Thoracic aorta (tissue), 2 donors: ENCODE results near the gene MUC5AC. TPM values are rescaled to one million over a fixed set of nuclear protein-coding genes. Genes with fewer than 3 reads are reported as not detected.
"Not testable (repeated sequence)": the region's sequence is repeated elsewhere in the genome, so short reads cannot be mapped to it uniquely, and the experiment has no call there.

Experiments
- ATAC-seq: fragments of 150-250 bp; one replicate; pipeline ENCODE4 v1.8.0; 2017; ENCODE audit warnings: low read depth; ENCODE audit not compliant: insufficient number of reproducible peaks, low FRiP score
- DNase-seq: peaks from one replicate; pipeline ENCODE4 v3.0.0-alpha.2; 2020; ENCODE audit warnings: low spot score
- H3K27ac ChIP-seq, 2 donors: fragments of 200-600 bp; sonication (generic); 1 replicate in 1 of 2; 2 replicates in 1 of 2; pipeline ENCODE4 v1.5.1; 2016; ENCODE audit warnings: mild to moderate bottlenecking in 2 of 2, moderate library complexity in 2 of 2
- H3K27me3 ChIP-seq: fragments of 200-600 bp; sonication (generic); replicated peaks from 2 replicates; pipeline ENCODE4 v1.6.0; 2016; ENCODE audit warnings: mild to moderate bottlenecking; ENCODE audit not compliant: insufficient read depth
- H3K36me3 ChIP-seq: fragments of 200-600 bp; sonication (generic); one replicate; pipeline ENCODE4 v1.5.1; 2016
- H3K4me1 ChIP-seq, 2 donors: fragments of 200-600 bp; sonication (generic); 1 replicate in 1 of 2; 2 replicates in 1 of 2; pipeline versions ENCODE4 v1.5.1 to v1.6.0; 2016; ENCODE audit warnings: low read depth in 2 of 2, mild to moderate bottlenecking in 1 of 2; ENCODE audit not compliant: control insufficient read depth in 1 of 2
- H3K4me3 ChIP-seq: fragments of 200-600 bp; sonication (generic); 2 replicates; pipeline ENCODE4 v1.5.1; 2016; ENCODE audit warnings: mild to moderate bottlenecking
- H3K9me3 ChIP-seq: fragments of 200-600 bp; sonication (generic); 2 replicates; pipeline ENCODE4 v1.5.1; 2016
- total RNA-seq, 2 donors: library from RNA; depleted of rRNA; stranded (reverse); fragments of >200 nt; gene quantifications; one replicate each; pipeline versions ENCODE4 v1.1.0 to v1.2.3, GENCODE V29; 2016
- TF ChIP-seq, protein P1 (sequence below): fragments of 200-600 bp; sonication (generic); IDR thresholded peaks from one replicate; pipeline ENCODE4 v1.5.1; 2019; ENCODE audit warnings: antibody characterized with exemption

The MUC5AC gene
- total RNA-seq, 2 donors from 2014 or later: 45.9 TPM; not detected in 1

DNA sequence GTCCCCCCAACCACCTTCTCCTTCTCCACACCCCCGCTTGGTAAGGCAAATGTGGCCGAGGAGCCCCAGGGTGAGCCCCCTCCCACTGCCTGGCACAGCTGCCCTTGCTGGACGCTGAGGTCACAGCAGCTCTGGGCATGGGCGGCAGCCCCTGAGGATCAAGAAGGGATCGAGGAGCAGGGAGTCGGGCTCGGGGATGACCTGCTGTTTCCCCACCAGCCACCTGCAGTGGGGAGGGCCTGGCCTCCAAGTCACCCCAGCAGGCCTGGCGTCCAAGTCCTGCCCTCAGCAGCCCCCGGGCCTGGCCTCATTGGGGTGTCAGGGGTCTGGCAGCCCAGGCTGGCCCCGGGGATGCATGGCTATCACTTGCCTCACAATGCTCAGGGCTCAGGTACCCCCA is 23.7 kb downstream of the MUC5AC start:
- ATAC-seq (no peak), DNase-seq (no peak)
- Histone ChIP-seq H3K9me3 (no peaks in the 10 kb centered on the region), H3K4me1 (no peaks in the 10 kb centered on the region), H3K4me3 (no peak overlapping the region), H3K36me3 (no peaks in the 10 kb centered on the region), H3K27ac (no peak overlapping the region), H3K27me3 (no peaks in the 10 kb centered on the region)
- TF ChIP-seq, protein P1, sequence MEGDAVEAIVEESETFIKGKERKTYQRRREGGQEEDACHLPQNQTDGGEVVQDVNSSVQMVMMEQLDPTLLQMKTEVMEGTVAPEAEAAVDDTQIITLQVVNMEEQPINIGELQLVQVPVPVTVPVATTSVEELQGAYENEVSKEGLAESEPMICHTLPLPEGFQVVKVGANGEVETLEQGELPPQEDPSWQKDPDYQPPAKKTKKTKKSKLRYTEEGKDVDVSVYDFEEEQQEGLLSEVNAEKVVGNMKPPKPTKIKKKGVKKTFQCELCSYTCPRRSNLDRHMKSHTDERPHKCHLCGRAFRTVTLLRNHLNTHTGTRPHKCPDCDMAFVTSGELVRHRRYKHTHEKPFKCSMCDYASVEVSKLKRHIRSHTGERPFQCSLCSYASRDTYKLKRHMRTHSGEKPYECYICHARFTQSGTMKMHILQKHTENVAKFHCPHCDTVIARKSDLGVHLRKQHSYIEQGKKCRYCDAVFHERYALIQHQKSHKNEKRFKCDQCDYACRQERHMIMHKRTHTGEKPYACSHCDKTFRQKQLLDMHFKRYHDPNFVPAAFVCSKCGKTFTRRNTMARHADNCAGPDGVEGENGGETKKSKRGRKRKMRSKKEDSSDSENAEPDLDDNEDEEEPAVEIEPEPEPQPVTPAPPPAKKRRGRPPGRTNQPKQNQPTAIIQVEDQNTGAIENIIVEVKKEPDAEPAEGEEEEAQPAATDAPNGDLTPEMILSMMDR: no peak

DNA sequence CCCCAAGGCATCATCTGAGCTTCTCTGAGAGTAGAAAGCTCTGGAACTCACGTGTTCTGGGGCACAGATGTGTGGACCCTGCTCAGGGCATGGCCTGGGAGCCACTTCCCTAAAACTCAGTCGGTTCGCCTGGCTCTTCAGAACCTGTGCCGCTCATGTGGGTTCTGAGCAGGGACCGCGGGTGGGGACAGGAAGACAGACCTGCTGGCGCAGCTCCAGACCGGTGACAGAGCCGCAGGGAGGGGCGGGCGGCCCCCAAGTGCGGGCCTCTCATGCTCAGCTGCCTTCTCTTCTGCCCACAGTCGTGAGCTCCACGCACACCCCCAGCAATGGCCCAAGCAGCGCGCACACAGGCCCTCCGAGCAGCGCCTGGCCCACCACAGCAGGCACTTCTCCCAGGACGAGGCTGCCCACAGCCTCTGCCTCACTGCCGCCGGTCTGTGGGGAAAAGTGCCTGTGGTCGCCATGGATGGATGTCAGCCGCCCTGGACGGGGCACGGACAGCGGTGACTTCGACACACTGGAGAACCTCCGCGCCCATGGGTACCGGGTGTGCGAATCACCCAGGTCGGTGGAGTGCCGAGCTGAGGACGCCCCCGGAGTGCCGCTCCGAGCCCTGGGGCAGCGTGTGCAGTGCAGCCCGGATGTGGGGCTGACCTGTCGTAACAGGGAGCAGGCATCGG is 24.2 kb downstream of the MUC5AC start:
- no peaks in the 10 kb centered on the region for H3K36me3 ChIP-seq
- no peak overlapping the region for H3K4me3 ChIP-seq
- H3K27me3 ChIP-seq: no peaks in the 10 kb centered on the region
- ATAC-seq: no peak
- no peak for DNase-seq
- TF ChIP-seq, protein P1: no peak
- no peak overlapping the region for H3K27ac ChIP-seq
- H3K9me3 ChIP-seq: no peaks in the 10 kb centered on the region
- no peaks in the 10 kb centered on the region for H3K4me1 ChIP-seq

DNA sequence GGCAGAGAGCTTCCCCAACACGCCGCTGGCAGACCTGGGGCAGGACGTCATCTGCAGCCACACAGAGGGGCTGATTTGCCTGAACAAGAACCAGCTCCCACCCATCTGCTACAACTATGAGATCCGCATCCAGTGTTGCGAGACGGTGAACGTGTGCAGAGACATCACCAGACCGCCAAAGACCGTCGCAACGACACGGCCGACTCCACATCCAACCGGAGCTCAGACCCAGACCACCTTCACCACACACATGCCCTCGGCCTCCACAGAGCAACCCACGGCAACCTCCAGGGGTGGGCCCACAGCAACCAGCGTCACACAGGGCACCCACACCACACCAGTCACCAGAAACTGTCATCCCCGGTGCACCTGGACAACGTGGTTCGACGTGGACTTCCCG is 26.4 kb downstream of the MUC5AC start:
- H3K27ac ChIP-seq, ATAC-seq, H3K27me3 ChIP-seq, H3K9me3 ChIP-seq, H3K36me3 ChIP-seq, H3K4me3 ChIP-seq, H3K4me1 ChIP-seq, DNase-seq: not testable (repeated sequence)

DNA sequence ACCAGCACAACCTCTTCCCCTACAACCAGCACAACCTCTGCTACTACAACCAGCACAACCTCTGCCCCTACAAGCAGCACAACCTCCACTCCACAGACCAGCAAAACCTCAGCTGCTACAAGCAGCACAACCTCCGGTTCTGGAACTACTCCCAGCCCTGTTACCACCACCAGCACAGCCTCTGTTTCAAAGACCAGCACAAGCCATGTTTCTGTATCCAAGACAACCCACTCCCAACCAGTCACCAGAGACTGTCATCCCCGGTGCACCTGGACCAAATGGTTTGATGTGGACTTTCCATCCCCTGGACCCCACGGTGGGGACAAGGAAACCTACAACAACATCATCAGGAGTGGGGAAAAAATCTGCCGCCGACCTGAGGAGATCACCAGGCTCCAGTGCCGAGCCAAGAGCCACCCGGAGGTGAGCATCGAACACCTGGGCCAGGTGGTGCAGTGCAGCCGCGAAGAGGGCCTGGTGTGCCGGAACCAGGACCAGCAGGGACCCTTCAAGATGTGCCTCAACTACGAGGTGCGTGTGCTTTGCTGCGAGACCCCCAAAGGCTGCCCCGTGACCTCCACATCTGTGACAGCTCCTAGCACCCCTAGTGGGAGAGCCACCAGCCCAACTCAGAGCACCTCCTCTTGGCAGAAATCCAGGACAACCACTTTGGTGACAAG is 30.8 kb downstream of the MUC5AC start:
- H3K9me3 ChIP-seq, DNase-seq, H3K27me3 ChIP-seq, ATAC-seq, H3K4me3 ChIP-seq, H3K4me1 ChIP-seq, H3K36me3 ChIP-seq, H3K27ac ChIP-seq: not testable (repeated sequence)

DNA sequence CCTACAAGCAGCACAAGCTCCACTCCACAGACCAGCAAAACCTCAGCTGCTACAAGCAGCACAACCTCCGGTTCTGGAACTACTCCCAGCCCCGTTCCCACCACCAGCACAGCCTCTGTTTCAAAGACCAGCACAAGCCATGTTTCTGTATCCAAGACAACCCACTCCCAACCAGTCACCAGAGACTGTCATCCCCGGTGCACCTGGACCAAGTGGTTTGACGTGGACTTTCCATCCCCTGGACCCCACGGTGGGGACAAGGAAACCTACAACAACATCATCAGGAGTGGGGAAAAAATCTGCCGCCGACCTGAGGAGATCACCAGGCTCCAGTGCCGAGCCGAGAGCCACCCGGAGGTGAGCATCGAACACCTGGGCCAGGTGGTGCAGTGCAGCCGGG is 32.1 kb downstream of the MUC5AC start:
- H3K27me3 ChIP-seq, DNase-seq: not testable (repeated sequence)

DNA sequence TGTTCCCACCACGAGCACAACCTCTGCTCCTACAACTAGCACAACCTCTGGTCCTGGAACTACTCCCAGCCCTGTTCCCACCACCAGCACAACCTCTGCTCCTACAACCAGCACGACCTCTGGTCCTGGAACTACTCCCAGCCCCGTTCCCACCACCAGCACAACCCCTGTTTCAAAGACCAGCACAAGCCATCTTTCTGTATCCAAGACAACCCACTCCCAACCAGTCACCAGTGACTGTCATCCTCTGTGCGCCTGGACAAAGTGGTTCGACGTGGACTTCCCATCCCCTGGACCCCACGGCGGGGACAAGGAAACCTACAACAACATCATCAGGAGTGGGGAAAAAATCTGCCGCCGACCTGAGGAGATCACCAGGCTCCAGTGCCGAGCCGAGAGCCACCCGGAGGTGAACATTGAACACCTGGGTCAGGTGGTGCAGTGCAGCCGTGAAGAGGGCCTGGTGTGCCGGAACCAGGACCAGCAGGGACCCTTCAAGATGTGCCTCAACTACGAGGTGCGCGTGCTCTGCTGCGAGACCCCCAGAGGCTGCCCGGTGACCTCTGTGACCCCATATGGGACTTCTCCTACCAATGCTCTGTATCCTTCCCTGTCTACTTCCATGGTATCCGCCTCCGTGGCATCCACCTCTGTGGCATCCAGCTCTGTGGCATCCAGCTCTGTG is 34.2 kb downstream of the MUC5AC start:
- not testable (repeated sequence) for DNase-seq, H3K4me1 ChIP-seq, H3K9me3 ChIP-seq, H3K27me3 ChIP-seq, H3K4me3 ChIP-seq, H3K36me3 ChIP-seq, H3K27ac ChIP-seq, ATAC-seq

More for the DNA sequence above, 32.1 kb downstream of the MUC5AC start:
- not testable (repeated sequence) for H3K9me3 ChIP-seq, H3K36me3 ChIP-seq, H3K27ac ChIP-seq, H3K4me1 ChIP-seq, H3K4me3 ChIP-seq, ATAC-seq

DNA sequence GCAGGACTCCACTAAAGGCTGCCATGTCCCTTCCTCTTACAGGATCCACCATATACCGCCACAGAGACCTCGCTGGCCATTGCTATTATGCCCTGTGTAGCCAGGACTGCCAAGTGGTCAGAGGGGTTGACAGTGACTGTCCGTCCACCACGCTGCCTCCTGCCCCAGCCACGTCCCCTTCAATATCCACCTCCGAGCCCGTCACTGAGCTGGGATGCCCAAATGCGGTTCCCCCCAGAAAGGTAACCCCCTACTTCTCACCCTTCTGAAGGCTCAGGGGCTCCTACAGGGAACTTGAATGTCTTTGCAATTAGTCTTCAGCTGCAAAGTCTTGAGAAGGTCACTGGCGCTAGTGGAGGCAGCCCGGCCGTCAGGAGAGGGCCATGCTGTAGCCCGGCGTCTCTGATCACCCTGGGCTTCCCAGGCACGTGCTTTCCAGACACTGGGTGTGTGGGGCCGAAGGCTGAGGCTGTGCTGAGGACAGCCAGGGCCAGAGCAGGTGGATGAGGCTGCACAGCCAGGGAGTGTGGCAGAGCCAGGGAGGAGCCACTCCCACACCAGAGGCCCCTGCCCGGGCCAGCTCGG is 35.1 kb downstream of the MUC5AC start:
- H3K4me3 ChIP-seq: no peak overlapping the region
- TF ChIP-seq, protein P1: no peak
- ATAC-seq: no peak
- no peak overlapping the region for H3K27ac ChIP-seq
- H3K4me1 ChIP-seq: no peaks in the 10 kb centered on the region
- no peaks in the 10 kb centered on the region for H3K9me3 ChIP-seq
- H3K36me3 ChIP-seq: no peaks in the 10 kb centered on the region
- DNase-seq: no peak
- H3K27me3 ChIP-seq: no peaks in the 10 kb centered on the region
